A549 (cell line): ENCODE results near the gene FMO3. TPM values are rescaled to one million over a fixed set of nuclear protein-coding genes. Genes with fewer than 3 reads are reported as not detected.

Experiments used
- ATAC-seq, 2 experiments: fragments of 200-7000 bp in 1 of 2; fragments of >200 bp in 1 of 2; cut with Nextera tagmentation in 1 of 2; cut with Tn5 transposase in 1 of 2; 3 replicates each; pipeline versions ENCODE4 v1.8.0 to v1.9.1; 2018 to 2020; ENCODE audit warnings: mild to moderate bottlenecking in 1 of 2, moderate library complexity in 1 of 2
- CTCF ChIA-PET: fragments of 300-600 bp; sonication (Branson Sonifier 250); formaldehyde crosslinking; extraction: SDS; loops from one replicate; lab custom pipeline; 2021; ENCODE audit warnings: antibody characterized with exemption, inconsistent platforms; lab: Yijun Ruan, JAX
- POLR2A ChIA-PET: fragments of 350-600 bp; formaldehyde crosslinking; extraction: SDS; loops from one replicate; lab custom pipeline; 2021; ENCODE audit warnings: antibody characterized with exemption, inconsistent platforms; lab: Yijun Ruan, JAX
- DNase-seq, 2 experiments: peaks; one replicate each; pipeline versions ENCODE4 v3.0.0 to v3.0.0-alpha.2; 2011 to 2016; ENCODE audit warnings: low read depth in 1 of 2, low spot score in 1 of 2
- FAIRE-seq: peaks from 2 replicates; lab custom pipeline; 2011; peaks lifted over from hg19 to GRCh38; lab: Jason Lieb, UNC
- H3K27ac ChIP-seq, 2 experiments: fragments of >200 bp; sonication (Bioruptor Twin); formaldehyde crosslinking; 3 replicates each; pipeline ENCODE4 v1.5.1; 2016 to 2017
- H3K4me1 ChIP-seq: fragments of >200 bp; sonication (Bioruptor Twin); formaldehyde crosslinking; 3 replicates; pipeline ENCODE4 v1.6.1; 2016
- H3K4me2 ChIP-seq: fragments of >200 bp; sonication (Bioruptor Twin); formaldehyde crosslinking; 3 replicates; pipeline ENCODE4 v1.6.1; 2016
- H3K4me3 ChIP-seq: fragments of >200 bp; sonication (Bioruptor Twin); formaldehyde crosslinking; 3 replicates; pipeline ENCODE4 v1.5.1; 2016
- H3K9me3 ChIP-seq: fragments of >200 bp; sonication (Bioruptor Twin); formaldehyde crosslinking; 3 replicates; pipeline ENCODE4 v1.6.1; 2016
- BCL3 ChIP-seq: fragments of >200 bp; sonication (Bioruptor Twin); formaldehyde crosslinking; IDR thresholded peaks from 3 replicates; pipeline ENCODE4 v1.6.1; 2016
- EHF ChIP-seq: fragments of 250-450 bp; sonication (Bioruptor Pico); IDR thresholded peaks from 2 replicates; pipeline ENCODE4 v1.5.0; 2020; ENCODE audit warnings: mild to moderate bottlenecking
- EHMT2 ChIP-seq: fragments of 200-600 bp; sonication (generic); IDR thresholded peaks from 2 replicates; pipeline ENCODE4 v1.6.1; 2016; ENCODE audit warnings: antibody characterized with exemption, low read depth, mild to moderate bottlenecking, moderate library complexity
- ESRRA ChIP-seq: fragments of 150-350 bp; IDR thresholded peaks from 2 replicates; pipeline ENCODE4 v1.6.1; 2014; ENCODE audit warnings: mild to moderate bottlenecking, low read length, borderline replicate concordance
- GATA3 ChIP-seq: IDR thresholded peaks from 2 replicates; pipeline ENCODE4 v1.6.1; 2012; ENCODE audit warnings: borderline replicate concordance
- HES2 ChIP-seq: fragments of >200 bp; sonication (Bioruptor Twin); formaldehyde crosslinking; IDR thresholded peaks from 2 replicates; pipeline ENCODE4 v1.6.1; 2016
- HMGXB4 ChIP-seq: fragments of 250-450 bp; sonication (Bioruptor Pico); IDR thresholded peaks from 2 replicates; pipeline ENCODE4 v1.5.0; 2021; ENCODE audit warnings: mild to moderate bottlenecking, moderate library complexity, borderline replicate concordance
- HOXB13 ChIP-seq: fragments of 250-450 bp; sonication (Bioruptor Pico); IDR thresholded peaks from 2 replicates; pipeline ENCODE4 v1.5.0; 2020; ENCODE audit warnings: low read depth, mild to moderate bottlenecking, moderate library complexity
- JUN ChIP-seq, 2 experiments: fragments of >200 bp; sonication (Bioruptor Twin); formaldehyde crosslinking; IDR thresholded peaks; 2 replicates in 1 of 2; 3 replicates in 1 of 2; pipeline ENCODE4 v1.6.1; 2016 to 2017
- KDM1A ChIP-seq: fragments of 200-600 bp; sonication (generic); IDR thresholded peaks from 2 replicates; pipeline ENCODE4 v1.6.1; 2016; ENCODE audit warnings: low read depth, mild to moderate bottlenecking
- KDM5A ChIP-seq: fragments of 200-600 bp; sonication (generic); IDR thresholded peaks from 2 replicates; pipeline ENCODE4 v1.6.1; 2016; ENCODE audit warnings: antibody characterized with exemption, mild to moderate bottlenecking
- MAFK ChIP-seq: fragments of 450-650 bp; IDR thresholded peaks from 2 replicates; pipeline ENCODE4 v1.6.1; 2014; ENCODE audit not compliant: partially characterized antibody
- MYC ChIP-seq: IDR thresholded peaks from 2 replicates; pipeline ENCODE4 v1.6.1; 2012; ENCODE audit warnings: mild to moderate bottlenecking, inconsistent platforms, low read length, improper control_type of control experiment, borderline replicate concordance
- NFE2L2 ChIP-seq: fragments of 150-350 bp; conservative IDR thresholded peaks from 2 replicates; pipeline ENCODE4 v1.6.1; 2014; ENCODE audit warnings: low read length
- NR3C1 ChIP-seq: fragments of >200 bp; sonication (Bioruptor Twin); formaldehyde crosslinking; IDR thresholded peaks from 3 replicates; pipeline ENCODE4 v1.6.1; 2017
- POLR2A ChIP-seq: IDR thresholded peaks from 2 replicates; pipeline ENCODE4 v1.6.1; 2012; ENCODE audit warnings: mild to moderate bottlenecking, low read length
- RAD21 ChIP-seq, 2 experiments: fragments of >200 bp in 1 of 2; sonication (Bioruptor Twin) in 1 of 2; formaldehyde crosslinking in 1 of 2; IDR thresholded peaks in 1 of 2; conservative IDR thresholded peaks in 1 of 2; 2 replicates in 1 of 2; 3 replicates in 1 of 2; pipeline ENCODE4 v1.6.1; 2012 to 2018; ENCODE audit warnings: inconsistent platforms in 1 of 2
- RARB ChIP-seq: fragments of 250-450 bp; sonication (Bioruptor Pico); IDR thresholded peaks from 2 replicates; pipeline ENCODE4 v1.8.0; 2021; ENCODE audit warnings: mild to moderate bottlenecking, moderate library complexity
- RNF2 ChIP-seq: fragments of 200-600 bp; sonication (generic); IDR thresholded peaks from 2 replicates; pipeline ENCODE4 v1.6.1; 2016; ENCODE audit warnings: low read depth, mild to moderate bottlenecking, antibody characterized with exemption, moderate library complexity, borderline replicate concordance
- SMC3 ChIP-seq: fragments of >200 bp; sonication (Bioruptor Twin); formaldehyde crosslinking; IDR thresholded peaks from 3 replicates; pipeline ENCODE4 v1.6.1; 2018; ENCODE audit warnings: inconsistent platforms
- TFCP2L1 ChIP-seq: fragments of 250-450 bp; sonication (Bioruptor Pico); IDR thresholded peaks from 2 replicates; pipeline ENCODE4 v1.5.0; 2021; ENCODE audit warnings: mild to moderate bottlenecking
- TP53 ChIP-seq: fragments of 250-450 bp; sonication (Bioruptor Pico); IDR thresholded peaks from 2 replicates; pipeline ENCODE4 v1.5.0; 2021; ENCODE audit warnings: mild to moderate bottlenecking, moderate library complexity
- ZC3H11A ChIP-seq: fragments of 450-650 bp; IDR thresholded peaks from 2 replicates; pipeline ENCODE4 v1.6.1; 2014; ENCODE audit warnings: antibody characterized with exemption, mild to moderate bottlenecking
- ZFP36 ChIP-seq: fragments of 450-650 bp; IDR thresholded peaks from 2 replicates; pipeline ENCODE4 v1.6.1; 2014; ENCODE audit warnings: borderline replicate concordance; ENCODE audit not compliant: partially characterized antibody
- ZNF302 ChIP-seq: fragments of 250-450 bp; sonication (Bioruptor Pico); IDR thresholded peaks from 2 replicates; pipeline ENCODE4 v1.9.0; 2021; ENCODE audit warnings: inconsistent platforms, mild to moderate bottlenecking, moderate library complexity
- WGBS: methylation state at CpG from one replicate; pipeline ENCODE4 v1.1.6; 2017; ENCODE audit errors: missing lambda C conversion rate; 5-methylcytosine and 5-hydroxymethylcytosine counted together
- polyA plus RNA-seq, 4 experiments: library from polyadenylated mRNA; depleted of rRNA in 3 of 4; stranded (reverse); fragments of >200 nt; fragmentation: RNase III in 1 of 4; extraction: RNeasy Plus Mini Kit Qiagen cat#74134 plus additional on column Dnase treatment in 1 of 4; gene quantifications; 2 replicates in 3 of 4; 3 replicates in 1 of 4; pipeline ENCODE4 v1.2.3, GENCODE V29; 2011 to 2017
- TF ChIP-seq, protein P1 (sequence below): IDR thresholded peaks from 2 replicates; pipeline ENCODE4 v1.6.1; 2012
- TF ChIP-seq, protein P2 (sequence below): fragments of 450-650 bp; IDR thresholded peaks from 2 replicates; pipeline ENCODE4 v1.6.1; 2014; ENCODE audit warnings: antibody characterized with exemption
- TF ChIP-seq, protein P3 (sequence below): fragments of 150-350 bp; IDR thresholded peaks from 2 replicates; pipeline ENCODE4 v1.6.1; 2014; ENCODE audit warnings: low read depth, mild to moderate bottlenecking, low read length

FMO3 gene
- polyA plus RNA-seq, 2 of the 4 experiments (the other 2 are of a cell fraction) = not detected

GRCh38 chr1:171150156-171150555 lies 59.5 kb downstream of the FMO3 start:
- Histone ChIP-seq H3K9me3 (no peaks in the 10 kb centered on the region), H3K4me1 (no peaks in the 10 kb centered on the region), H3K27ac (no peak overlapping the region), H3K4me3 (no peak overlapping the region), H3K4me2 (no peak overlapping the region)
- CTCF ChIA-PET = no interaction called here
- TF ChIP-seq, protein P1, sequence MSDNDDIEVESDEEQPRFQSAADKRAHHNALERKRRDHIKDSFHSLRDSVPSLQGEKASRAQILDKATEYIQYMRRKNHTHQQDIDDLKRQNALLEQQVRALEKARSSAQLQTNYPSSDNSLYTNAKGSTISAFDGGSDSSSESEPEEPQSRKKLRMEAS = no peak
- TF ChIP-seq HMGXB4 (CRISPR knock-in tag) (no peak), ZNF302 (no peak), HES2 (no peak), GATA3 (no peak)
- POLR2A ChIA-PET = no interaction called here
- WGBS = 0% methylated on average over 1 of the region's 1 CpG
- no peak for ATAC-seq
- FAIRE-seq = no peak
- no peak for DNase-seq

DNA sequence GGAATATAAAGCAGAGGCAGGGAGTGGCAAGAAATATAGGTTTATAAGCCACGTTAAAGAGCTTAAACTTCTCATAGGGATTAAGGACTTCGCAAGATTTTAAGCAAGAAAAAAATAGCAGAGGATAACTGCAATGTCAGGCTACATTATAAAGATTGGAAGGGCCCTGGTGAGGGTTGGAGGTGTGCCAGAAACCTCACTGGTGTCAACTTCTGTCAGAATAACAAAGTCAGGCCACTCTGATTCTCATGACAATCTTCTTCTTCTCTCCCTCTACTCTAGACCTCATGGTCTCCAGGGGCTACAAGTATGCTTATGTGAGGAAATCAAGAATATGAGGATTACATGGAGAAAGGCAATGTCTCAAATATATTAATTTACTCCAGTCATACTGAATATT lies 61.8 kb downstream of the FMO3 start:
- FAIRE-seq = no peak
- TF ChIP-seq, protein P1 = no peak
- TF ChIP-seq ZC3H11A (no peak), RNF2 (no peak), HOXB13 (CRISPR knock-in tag) (no peak), EHF (no peak), SMC3 (no peak), EHMT2 (no peak), MAFK (no peak), MYC (no peak), KDM1A (no peak), KDM5A (no peak), POLR2A (no peak), ZNF302 (no peak), NR3C1 (no peak), BCL3 (no peak), JUN (IDR thresholded peaks at IDR 0.05) (no peak), ZFP36 (no peak), RARB (no peak), TP53 (no peak)

DNA sequence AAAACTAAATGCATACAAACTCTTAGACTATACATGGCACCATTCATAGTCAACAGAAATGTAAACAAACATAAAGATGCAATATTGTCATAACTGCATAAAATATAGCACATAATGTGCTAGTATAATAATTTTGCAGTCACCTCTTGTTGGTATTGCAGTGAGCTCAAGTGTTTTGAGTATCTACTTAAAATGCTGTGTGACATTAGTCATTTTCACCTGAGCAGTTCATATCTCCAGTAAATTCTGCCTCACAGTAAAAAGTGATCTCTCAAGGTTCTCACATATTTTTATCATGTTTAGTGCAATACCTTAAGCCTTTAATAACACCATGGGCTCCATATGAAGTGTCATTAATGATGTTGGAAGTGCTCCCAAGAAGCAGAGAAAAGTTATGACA lies 64.8 kb downstream of the FMO3 start:
- ChIA-PET POLR2A (no interaction called here), CTCF (no interaction called here)
- no peak for FAIRE-seq

More for the DNA sequence above, 61.8 kb downstream of the FMO3 start:
- Histone ChIP-seq H3K4me1 (no peaks in the 10 kb centered on the region), H3K4me3 (no peak overlapping the region), H3K27ac (no peak overlapping the region), H3K4me2 (no peak overlapping the region), H3K9me3 (no peaks in the 10 kb centered on the region)
- ATAC-seq (no peak), DNase-seq (no peak)
- 0% methylated on average over 2 of the region's 2 CpGs for WGBS
- ChIA-PET CTCF (no interaction called here), POLR2A (no interaction called here)

More for the DNA sequence above, 64.8 kb downstream of the FMO3 start:
- TF ChIP-seq JUN (IDR thresholded peaks at IDR 0.05) (no peak), HMGXB4 (CRISPR knock-in tag) (no peak), ESRRA (no peak), RAD21 (conservative IDR thresholded peaks at IDR 0.05 in 1 of 2, IDR thresholded peaks at IDR 0.05 in 1 of 2) (no peak), NFE2L2 (no peak), TFCP2L1 (CRISPR knock-in tag) (no peak), EHF (no peak)
- TF ChIP-seq, protein P2, sequence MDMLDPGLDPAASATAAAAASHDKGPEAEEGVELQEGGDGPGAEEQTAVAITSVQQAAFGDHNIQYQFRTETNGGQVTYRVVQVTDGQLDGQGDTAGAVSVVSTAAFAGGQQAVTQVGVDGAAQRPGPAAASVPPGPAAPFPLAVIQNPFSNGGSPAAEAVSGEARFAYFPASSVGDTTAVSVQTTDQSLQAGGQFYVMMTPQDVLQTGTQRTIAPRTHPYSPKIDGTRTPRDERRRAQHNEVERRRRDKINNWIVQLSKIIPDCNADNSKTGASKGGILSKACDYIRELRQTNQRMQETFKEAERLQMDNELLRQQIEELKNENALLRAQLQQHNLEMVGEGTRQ = no peak
- TF ChIP-seq, protein P3, sequence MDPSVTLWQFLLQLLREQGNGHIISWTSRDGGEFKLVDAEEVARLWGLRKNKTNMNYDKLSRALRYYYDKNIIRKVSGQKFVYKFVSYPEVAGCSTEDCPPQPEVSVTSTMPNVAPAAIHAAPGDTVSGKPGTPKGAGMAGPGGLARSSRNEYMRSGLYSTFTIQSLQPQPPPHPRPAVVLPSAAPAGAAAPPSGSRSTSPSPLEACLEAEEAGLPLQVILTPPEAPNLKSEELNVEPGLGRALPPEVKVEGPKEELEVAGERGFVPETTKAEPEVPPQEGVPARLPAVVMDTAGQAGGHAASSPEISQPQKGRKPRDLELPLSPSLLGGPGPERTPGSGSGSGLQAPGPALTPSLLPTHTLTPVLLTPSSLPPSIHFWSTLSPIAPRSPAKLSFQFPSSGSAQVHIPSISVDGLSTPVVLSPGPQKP = no peak
- TF ChIP-seq, all 56 proteins: peak for 0
- no peaks in the 10 kb centered on the region for H3K4me1 ChIP-seq
- H3K4me2 ChIP-seq = no peak overlapping the region
- DNase-seq (no peak), ATAC-seq (no peak)
- H3K4me3 ChIP-seq = no peak overlapping the region
- no peak overlapping the region for H3K27ac ChIP-seq
- H3K9me3 ChIP-seq = no peaks in the 10 kb centered on the region
